Measurements from ENCODE around the gene RNASEH2A.

The RNASEH2A gene

GRCh38 chr19:12806242-12807081, at the start of gene RNASEH2A:
TSS of gene RNASEH2A (plus strand) at chr19:12806584. CDS start at chr19:12806674, 90 bp downstream.
- peak; percentile 76 for DNase-seq (ENCODE audit: low read depth)

GRCh38 chr19:12757544-12758274, 48.7 kb upstream of the RNASEH2A start:
- DNase-seq (ENCODE audit: low read depth) = peak; percentile 47

GRCh38 chr19:12759686-12760085, 46.7 kb upstream of the RNASEH2A start:
- no peak for DNase-seq (ENCODE audit: low read depth)

GRCh38 chr19:12763100-12763499, 43.3 kb upstream of the RNASEH2A start:
- DNase-seq (ENCODE audit: low read depth) = no peak

GRCh38 chr19:12764698-12765097, 41.7 kb upstream of the RNASEH2A start:
- DNase-seq (ENCODE audit: low read depth) = no peak

GRCh38 chr19:12766051-12766521, 40.3 kb upstream of the RNASEH2A start:
- DNase-seq (ENCODE audit: low read depth) = peak; percentile 65

GRCh38 chr19:12767150-12767549, 39.2 kb upstream of the RNASEH2A start:
- no peak for DNase-seq (ENCODE audit: low read depth)

GRCh38 chr19:12767666-12768065, 38.7 kb upstream of the RNASEH2A start:
- no peak for DNase-seq (ENCODE audit: low read depth)

GRCh38 chr19:12769689-12770088, 36.7 kb upstream of the RNASEH2A start:
- DNase-seq (ENCODE audit: low read depth) = no peak

- no peak for DNase-seq (ENCODE audit: low read depth)
These were observed 35.5 kb upstream of the RNASEH2A start for GRCh38 chr19:12770922-12771321.

- DNase-seq (ENCODE audit: low read depth) = no peak
These were observed 34.1 kb upstream of the RNASEH2A start for GRCh38 chr19:12772323-12772722.

GRCh38 chr19:12773571-12773970, 32.8 kb upstream of the RNASEH2A start:
- no peak for DNase-seq (ENCODE audit: low read depth)

- DNase-seq (ENCODE audit: low read depth) = no peak
These were observed 31.5 kb upstream of the RNASEH2A start, which contains the start of gene HOOK2 for GRCh38 chr19:12774588-12775555. TSS of gene HOOK2 (minus strand) at chr19:12775552. CDS start at chr19:12775449, 103 bp downstream.

- DNase-seq (ENCODE audit: low read depth) = peak; percentile 78
These were observed 29.0 kb upstream of the RNASEH2A start for GRCh38 chr19:12777217-12778016.

- DNase-seq (ENCODE audit: low read depth) = no peak
These were observed 28.1 kb upstream of the RNASEH2A start for GRCh38 chr19:12778017-12778904.

- no peak for DNase-seq (ENCODE audit: low read depth)
These were observed 27.6 kb upstream of the RNASEH2A start for GRCh38 chr19:12778905-12779161.

- DNase-seq (ENCODE audit: low read depth) = no peak
These were observed 27.0 kb upstream of the RNASEH2A start for GRCh38 chr19:12779162-12779993.

- no peak for DNase-seq (ENCODE audit: low read depth)
These were observed 24.3 kb upstream of the RNASEH2A start for GRCh38 chr19:12782174-12782423.

Data from activated T-cell treated with anti-CD3 and anti-CD28 coated beads for 1 hour (primary cell).